DMS114 treated with DMSO at 0.1 percent for 48 hours (cell line): Measurements from ENCODE around the gene CLEC14A.

Experiments
- DNase-seq: peaks from one replicate; lab custom pipeline; 2025; ENCODE audit not compliant: unreplicated experiment; lab: John Stamatoyannopoulos, UW

The CLEC14A gene

GRCh38 chr14:38206689-38207376 is 49.1 kb downstream of the CLEC14A start:
- DNase-seq = no peak

- no peak for DNase-seq
Observed at GRCh38 chr14:38205949-38206665, 49.8 kb downstream of the CLEC14A start.

- no peak for DNase-seq
Observed at GRCh38 chr14:38205119-38205813, 50.6 kb downstream of the CLEC14A start.

- no peak for DNase-seq
Observed at GRCh38 chr14:38204719-38205115, 51.2 kb downstream of the CLEC14A start.
